CD4-positive, alpha-beta T cell treated with Interleukin-6 for 4 hours (primary cell): ENCODE data around the gene TTBK1.

ENCODE experiments used
- DNase-seq: peaks from one replicate; pipeline ENCODE4 v3.0.0-alpha.2; 2020; ENCODE audit warnings: mixed read lengths

Gene TTBK1

GRCh38 chr6:43226192-43226851, 17.0 kb upstream of the TTBK1 start:
- no peak for DNase-seq

DNA sequence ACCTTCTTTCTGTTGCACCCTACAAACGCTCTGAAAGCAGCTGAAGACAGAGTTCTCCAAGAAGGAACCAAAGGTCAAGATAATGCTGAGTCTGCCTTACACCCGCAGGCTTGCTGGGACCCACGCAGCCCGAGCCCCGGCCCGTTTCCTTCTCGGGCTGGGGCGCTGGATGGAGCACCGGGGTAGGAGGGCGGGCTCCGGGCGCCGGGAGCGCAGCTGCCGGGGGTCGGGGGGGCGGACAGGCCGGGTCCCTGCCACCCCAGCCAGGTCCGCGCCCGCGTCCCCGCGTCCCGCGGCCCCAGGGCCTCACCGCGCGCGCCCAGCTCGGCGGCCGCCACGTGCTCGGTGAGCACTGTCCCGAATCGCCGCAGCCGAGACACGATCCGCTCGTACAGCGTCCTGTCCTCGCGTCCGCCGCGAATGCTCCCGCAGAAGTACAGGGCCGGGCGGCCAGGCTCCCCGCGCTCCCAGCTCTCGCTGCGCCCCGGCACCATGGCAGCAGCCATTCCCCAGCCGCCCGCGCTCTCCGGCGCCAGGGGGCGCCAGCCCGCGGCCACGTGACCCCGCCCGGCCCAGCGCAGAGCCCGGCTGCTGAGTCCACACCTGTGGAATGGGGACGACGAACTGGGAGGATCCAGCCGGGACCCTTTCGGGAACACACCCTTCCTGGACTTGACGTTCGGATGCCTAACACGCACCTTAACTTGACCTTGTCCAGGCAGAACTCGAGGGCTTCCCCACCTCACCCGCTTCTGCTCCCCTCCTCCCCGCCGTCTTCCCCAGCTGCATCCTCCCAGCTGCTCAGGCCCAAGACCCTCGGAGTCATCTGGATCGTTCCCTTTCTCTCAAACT, 14.1 kb upstream of the TTBK1 start, which contains the start of gene DNPH1:
Gene DNPH1 (minus strand): TSS at position 531 of the 852 bp plus-strand sequence. CDS start 25 bp downstream, at position 506.
- peak; percentile 84 for DNase-seq

DNA sequence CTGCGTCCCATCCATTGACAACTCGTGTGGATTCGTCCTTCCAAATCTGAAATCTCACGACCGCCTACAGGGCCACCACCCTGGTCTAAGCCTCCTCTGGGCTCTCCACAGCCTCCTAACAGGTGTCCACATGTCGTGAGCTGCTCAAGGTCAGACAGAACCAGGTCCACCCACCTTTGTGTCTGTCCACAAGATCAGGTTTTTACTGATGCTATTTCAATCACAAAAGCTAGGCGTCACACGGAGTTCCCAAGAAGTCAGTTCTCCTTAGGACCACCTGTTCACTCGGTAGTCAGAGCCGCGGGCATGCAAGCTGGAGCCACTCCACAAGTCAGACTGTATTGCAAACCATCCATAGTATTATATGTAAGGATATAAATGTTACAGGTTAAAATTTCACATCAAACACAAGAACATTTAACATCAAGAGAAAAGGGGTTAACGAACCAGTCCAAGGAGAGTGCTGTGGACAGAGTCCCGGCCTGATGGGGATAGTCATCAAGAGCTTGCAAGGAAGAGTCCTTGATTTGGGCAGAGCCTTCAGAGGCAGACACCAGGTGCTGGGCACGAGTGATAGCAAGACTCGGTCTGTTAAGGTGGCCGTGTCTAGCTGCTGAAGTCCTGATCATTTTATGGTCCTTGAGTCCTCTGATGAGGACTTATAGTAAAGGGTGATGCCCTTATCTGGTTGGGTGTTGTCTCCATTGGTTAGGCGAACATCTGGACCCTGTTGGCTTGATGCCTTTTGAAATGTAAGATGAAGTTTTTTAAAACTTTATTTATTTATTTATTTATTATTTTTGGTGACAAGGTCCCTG, 13.3 kb upstream of the TTBK1 start:
- no peak for DNase-seq

DNA sequence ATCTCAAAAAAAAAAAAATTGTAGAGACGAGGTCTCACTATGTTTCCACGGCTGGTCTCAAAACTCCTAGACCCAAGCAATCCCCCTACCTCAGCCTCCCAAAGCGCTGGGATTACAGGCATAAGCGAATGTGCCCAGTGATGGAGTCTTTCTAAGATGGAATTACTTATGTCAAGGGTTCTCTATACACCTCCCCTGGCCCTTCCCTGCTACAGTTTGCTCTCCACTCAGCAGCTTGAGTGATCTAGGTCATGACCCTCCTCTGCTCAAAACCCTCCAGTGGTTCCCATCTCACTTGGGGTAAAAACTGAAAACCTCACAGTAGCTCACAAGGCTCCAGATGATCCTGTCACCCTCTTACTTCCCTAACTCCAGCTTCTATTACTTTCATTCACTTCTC, 12.2 kb upstream of the TTBK1 start:
- DNase-seq = no peak

- DNase-seq = no peak
Observed at GRCh38 chr6:43231735-43232450, 11.4 kb upstream of the TTBK1 start.

DNA sequence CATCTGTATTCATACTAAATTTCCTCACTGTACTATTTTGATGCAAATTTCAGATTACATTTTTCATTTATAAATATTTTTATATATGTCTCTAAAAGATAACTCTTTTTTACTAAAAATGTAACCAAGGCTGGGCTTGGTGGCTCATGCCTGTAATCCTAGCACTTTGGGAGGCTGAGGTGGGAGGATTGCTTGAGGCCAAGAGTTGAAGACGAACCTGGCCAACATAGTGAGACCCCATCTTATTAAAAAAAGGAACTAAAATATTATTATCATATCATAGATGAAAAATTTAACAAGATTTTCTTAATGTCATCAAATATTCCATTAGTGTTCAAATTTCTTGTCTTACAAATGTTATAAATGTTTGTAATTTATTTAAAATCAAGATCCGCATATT, 7.4 kb upstream of the TTBK1 start:
- no peak for DNase-seq

DNA sequence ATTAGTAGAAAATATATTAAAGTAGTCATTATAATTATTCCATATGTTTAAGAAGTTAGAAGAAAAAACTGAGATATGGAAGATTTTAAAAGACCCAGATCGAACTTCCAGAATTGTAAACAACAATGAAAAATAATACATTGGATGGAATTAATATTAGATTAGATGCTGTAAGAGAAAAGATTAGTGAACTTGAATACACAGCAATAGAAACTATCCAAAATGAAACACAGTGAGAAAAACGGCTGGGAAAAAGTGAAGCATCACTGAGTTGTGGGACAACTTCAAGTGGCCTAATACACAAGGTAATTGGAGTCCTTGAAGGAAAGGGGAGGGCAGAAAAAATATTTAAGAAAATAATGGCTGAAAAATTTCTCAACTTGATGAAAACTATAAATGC, 4.2 kb upstream of the TTBK1 start:
- DNase-seq = no peak

DNA sequence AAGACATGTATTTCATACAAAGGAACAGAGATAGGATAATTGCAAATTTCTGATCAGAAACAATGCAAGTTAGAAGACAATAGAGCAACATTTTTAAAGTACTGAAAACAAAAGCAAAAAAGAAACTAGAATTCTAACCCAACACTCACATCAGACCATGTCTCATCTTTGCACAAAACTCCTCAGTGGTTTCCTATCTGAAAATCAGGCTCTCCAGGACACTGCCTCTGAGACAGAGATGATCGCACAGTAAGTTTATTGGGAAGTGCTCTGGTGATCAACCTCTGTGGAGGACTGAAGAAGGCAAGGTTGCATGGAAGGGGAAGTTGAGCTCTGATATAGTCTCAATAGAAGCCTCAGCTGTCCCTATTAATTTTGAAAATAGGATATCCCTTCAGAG, 2.3 kb upstream of the TTBK1 start:
- DNase-seq = no peak

GRCh38 chr6:43241446-43241845, 1.8 kb upstream of the TTBK1 start:
- no peak for DNase-seq

- DNase-seq = no peak
Observed at GRCh38 chr6:43243664-43244321, 512 bp downstream of the TTBK1 start.

DNA sequence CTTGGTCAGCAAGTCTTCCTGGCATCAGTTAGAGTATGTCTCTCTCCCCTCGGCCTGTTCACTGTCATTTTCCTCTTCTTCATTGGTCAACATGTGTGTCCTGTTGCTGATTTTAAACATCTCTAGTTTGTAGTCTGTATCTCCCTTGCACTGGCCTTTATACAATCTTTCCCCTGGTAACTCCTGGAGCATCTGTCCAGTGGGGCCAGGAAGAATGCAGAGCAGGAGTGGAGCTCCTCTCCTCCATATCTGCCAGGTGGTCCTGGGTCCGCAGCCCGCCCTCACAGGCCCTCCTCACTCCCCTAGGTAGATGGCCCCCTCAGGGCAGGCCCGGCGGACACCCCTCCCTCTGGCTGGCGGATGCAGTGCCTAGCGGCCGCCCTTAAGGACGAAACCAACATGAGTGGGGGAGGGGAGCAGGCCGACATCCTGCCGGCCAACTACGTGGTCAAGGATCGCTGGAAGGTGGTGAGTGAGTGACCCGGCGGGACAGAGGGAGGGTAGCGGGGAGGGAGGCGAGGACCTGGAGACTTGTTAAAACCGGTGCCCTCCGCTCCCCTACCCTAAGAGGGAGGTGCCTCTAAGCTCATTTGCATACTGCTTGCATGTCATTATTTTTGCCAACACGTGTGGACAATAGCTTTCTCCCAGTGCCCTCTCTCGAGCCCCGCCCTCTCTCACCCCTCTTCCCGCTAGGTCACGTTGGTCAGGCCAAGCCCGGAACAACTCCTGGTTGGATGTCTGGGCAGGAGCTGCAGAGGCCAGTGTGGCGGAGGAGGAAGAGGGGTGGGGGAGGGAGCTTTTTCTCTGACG, 3.2 kb downstream of the TTBK1 start:
- no peak for DNase-seq

GRCh38 chr6:43247114-43247999, 4.1 kb downstream of the TTBK1 start:
- DNase-seq = peak; percentile 86

DNA sequence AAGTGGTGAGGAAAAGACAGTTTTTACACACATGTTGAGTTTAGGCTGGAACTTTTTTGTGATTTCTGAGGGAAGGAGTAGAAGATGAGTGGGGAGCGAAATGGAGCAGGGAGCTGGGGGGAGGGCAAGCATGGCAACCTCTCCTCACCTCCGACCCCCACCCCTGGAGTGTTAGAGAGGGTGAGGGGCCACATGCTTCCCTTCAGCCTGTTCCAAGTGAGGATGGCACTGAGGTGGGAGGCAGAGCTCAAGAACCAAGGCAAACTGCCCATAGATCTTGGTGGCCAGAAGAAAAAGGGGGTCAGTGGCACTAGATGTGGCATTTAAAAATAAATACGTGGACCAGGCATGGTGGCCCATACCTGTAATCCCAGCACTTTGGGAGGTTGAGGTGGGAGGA, 4.8 kb downstream of the TTBK1 start:
- DNase-seq = no peak

DNA sequence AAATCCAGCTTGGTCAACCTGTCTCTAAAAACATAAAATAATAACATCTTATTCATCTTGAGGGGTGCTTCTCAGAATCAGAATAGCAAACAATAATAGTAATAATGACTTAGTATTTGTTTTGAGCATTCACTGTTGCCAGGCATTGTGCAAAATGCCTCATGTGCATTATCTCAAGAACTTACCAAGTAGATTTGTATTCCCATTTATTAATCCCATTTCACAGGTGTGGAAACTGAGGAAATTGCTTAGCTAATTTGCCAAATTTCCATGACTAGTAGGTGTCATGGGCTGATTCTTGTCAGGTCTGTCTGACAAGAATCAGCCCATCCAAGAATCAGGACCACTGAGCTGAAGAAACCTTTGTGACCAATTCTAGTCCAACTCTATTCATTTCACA, 5.5 kb downstream of the TTBK1 start:
- DNase-seq = no peak

DNA sequence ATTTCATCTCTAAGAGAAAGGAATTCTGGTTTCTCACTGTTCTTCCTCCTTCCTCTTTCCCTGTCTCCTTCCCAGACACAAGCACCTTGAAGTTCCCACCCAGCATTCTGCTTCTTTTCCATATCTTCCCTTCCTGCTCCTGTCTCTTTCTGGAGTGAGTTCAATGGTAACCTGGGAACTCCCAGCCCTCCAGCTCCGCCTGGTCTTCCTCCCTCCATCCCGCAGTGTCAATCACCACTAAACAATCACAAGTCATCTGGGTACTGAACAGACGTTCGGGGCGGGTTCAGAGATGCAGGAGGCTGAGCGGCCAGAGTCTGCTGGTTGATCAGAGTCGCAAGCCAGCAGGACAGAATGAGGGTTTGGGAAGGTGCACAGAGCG, 7.7 kb downstream of the TTBK1 start:
- no peak for DNase-seq

DNA sequence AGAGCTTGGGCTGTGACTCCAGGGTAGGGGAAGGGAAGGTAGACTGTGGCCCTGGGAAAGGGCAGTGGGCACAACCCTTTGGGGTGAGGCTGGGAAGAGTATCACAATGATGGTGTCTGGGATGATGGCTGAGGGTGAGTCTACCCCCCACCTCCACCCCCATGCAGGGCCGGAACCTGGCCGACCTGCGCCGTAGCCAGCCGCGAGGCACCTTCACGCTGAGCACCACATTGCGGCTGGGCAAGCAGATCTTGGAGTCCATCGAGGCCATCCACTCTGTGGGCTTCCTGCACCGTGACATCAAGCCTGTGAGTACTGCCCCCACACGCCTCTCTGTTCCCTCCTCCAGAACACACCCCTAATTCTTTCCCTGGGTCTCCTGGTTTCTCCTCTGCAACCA, 10.1 kb downstream of the TTBK1 start:
- no peak for DNase-seq

DNA sequence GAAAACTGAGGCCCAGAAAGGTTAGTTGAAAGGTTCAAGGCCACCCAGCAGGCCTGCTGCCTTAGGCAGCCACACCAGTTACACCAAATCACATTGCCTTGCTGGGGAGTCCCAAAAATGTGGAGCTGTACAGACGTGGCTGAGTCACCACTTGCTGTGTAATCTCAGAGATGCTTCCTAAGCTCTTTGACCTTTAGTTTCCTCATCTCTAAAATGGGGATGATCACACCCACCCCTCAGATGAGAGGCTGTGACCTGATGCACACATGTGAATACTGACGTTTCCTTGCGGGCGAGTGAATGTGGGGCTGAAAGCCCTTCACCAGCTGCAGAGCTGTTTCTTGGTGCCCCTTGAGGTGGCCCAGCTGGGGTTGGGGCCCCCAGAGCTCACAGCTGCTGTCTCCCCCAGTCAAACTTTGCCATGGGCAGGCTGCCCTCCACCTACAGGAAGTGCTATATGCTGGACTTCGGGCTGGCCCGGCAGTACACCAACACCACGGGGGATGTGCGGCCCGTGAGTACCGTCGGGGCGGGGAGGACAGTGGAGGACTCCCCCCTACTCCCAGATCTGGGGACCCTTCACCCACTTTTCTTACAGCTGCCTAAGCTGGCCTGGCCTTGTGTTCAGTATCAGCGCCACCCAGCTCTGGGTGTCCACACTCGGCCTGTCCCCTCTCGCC, 11.0 kb downstream of the TTBK1 start:
- no peak for DNase-seq

GRCh38 chr6:43254846-43255245, 11.6 kb downstream of the TTBK1 start:
- no peak for DNase-seq

DNA sequence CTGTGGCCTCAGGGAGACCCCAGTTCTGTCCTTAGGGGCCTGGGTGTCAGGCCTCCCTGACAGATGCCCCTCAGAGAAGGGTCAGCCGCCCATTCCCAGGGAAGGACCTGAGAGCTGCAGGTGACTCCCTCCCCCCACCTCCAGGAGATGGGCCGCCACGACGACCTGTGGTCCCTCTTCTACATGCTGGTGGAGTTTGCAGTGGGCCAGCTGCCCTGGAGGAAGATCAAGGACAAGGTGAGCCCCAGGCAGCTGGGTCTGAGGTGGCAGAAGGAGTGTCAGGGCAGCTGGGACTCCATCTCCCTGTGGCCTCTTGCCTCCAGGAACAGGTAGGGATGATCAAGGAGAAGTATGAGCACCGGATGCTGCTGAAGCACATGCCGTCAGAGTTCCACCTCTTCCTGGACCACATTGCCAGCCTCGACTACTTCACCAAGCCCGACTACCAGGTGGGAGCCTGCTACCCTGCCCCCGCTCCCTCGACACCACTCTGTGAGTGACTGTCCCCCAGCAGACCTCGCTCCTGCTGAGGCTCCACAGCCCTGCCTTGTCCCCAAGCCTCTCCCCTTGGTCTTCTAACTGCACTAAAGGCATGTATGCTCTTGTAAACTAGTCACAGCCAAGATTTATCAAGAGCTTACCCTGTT, 12.2 kb downstream of the TTBK1 start:
- no peak for DNase-seq
